ENCODE data around the gene AFF3.
"Not testable (repeated sequence)": the region's sequence is repeated elsewhere in the genome, so short reads cannot be mapped to it uniquely, and the experiment has no call there.

Gene AFF3

DNA sequence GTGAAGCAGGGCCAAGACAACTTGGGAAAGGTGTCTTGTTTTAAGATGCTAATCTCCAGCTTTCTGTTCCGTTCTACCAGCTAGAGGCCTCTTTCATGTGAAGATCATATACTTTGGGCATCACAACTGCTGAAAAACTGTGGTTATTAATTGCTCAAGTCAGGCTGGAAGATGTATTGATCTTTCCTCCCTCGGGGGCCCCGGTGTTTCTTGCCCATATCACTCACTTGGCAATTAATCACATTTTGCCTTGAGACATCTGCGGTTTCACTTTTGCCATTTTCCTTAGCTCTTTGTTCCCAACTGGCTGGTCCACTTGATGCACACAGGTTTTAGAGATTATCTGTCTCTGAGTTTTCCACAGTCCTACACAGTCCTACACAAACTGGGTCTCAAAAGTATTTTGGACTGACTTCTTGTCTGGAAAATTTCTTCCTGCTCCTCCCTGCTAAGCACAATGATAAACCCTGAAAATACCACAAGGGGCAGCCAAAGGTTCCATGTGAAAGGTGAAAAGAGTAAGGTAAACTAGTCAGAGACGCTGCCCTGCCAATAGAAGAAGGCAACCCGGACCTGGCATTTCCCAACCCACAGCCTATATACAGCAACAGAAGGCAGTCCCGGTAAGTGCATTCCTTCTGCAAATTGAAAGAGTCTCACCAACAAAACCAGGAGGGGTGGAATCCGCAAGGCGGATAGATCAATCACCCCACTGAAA lies 181.0 kb downstream of the AFF3 start:
- no peak for DNase-seq (ENCODE audit: low read depth in 2 of 2)

DNA sequence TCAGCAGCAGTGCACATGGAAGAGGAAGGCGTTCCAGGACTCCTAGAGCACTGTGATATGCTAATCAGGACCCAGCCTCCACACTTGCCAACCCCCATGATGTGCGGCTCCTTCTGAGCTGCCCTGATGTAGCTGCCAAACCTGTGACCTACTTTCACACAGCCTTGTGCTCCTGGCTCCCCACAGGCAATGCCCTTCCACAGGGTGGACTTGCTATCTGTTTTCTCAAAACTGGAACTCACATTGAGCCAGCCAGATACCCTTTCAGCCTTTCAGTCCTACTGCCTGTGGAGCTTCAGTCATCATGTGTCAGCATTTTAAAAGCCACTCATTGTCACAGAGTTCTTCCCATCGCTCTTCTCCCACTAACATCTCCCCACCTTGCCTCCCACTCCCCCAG lies 181.6 kb downstream of the AFF3 start:
- no peak for DNase-seq (ENCODE audit: low read depth in 2 of 2)

DNA sequence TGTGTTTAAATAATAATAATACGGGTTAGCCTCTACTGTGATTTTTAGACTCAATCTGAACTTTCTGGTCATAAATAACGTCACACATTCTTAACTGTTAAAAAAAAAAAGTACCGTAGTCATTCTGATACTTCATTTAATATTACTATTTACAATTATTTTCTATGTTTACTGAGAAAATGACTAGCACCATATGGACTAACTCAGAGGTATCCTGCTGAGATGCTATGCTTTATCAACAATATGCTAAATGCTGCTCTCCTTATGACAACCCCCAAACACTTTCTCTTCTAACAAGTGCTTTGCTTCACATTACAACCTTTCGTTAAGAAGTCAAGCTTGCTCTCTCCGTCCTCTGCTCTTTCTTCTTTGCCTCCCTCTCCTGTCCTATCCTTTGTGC lies 182.1 kb downstream of the AFF3 start:
- DNase-seq (ENCODE audit: low read depth in 2 of 2), result no peak

DNA sequence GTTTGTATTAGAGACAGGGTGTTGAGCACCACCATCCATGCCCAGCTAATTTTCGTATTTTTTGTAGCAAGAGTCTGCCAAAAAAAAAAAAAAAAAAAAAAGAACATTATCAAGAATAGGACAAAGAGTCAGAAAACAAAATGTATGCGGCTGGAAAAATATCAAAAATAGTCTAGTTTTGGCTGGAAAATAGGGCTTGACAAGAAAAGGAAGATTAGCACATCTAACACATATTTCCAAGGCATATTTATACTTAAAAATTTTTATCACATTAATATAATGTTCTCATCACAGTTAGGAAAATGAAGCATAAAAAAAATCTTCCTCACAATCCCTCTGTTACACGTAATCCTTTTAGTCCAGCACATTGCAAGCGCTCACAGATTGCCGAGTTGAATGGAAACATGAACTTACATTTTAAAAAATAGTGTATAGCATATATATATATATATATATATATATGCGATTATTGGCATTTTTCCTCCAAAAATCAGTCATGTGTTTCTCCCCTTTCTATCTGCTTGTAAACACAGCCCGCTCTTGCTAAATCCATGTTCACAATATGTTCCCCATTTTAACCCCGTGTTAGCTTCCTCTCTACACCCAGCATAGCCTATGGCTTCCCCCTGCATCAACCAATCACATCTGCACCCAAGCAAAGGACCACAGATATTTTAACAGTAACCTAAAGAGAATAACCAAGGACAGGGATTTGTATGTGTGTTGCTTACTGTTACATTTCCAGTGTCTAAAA lies 183.0 kb downstream of the AFF3 start:
- DNase-seq (ENCODE audit: low read depth in 2 of 2), result no peak

DNA sequence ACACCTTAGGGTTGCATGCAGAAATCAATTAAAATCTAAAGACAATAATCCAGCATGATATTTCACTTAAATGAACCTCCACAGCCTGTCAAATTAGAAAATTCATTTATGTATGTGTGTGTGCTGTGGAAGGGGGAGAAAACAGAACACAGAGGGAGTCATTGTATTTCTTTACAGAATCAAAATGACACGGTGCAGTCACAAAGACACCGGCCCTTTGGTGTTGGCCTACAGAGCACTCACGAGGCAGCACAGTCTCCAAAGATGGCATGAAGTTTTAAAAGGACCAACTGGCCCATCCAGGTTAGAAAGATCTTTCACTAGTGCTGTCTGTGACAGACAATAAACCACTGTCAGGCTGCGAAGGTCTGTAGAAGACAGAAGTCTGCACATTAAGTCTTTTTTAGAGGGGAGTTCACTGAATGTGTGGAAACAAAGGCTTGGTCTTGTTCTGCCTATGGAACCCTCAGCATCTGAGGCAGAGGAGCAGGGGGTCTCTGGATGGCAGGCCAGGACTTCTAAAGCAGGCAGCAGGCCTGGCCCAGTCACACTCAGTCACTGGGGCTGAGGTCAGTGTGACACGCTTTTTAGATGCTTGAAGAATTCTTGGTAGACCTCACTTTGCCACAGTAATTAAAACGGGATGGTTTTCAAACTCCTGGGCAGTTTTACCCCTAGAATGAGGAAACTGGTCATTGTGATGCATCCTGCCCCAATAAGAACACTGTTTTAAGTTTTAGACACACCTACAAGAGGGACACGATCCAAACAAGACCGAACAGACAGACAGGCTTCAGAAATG lies 184.9 kb downstream of the AFF3 start:
- DNase-seq (ENCODE audit: low read depth in 2 of 2), result no peak

DNA sequence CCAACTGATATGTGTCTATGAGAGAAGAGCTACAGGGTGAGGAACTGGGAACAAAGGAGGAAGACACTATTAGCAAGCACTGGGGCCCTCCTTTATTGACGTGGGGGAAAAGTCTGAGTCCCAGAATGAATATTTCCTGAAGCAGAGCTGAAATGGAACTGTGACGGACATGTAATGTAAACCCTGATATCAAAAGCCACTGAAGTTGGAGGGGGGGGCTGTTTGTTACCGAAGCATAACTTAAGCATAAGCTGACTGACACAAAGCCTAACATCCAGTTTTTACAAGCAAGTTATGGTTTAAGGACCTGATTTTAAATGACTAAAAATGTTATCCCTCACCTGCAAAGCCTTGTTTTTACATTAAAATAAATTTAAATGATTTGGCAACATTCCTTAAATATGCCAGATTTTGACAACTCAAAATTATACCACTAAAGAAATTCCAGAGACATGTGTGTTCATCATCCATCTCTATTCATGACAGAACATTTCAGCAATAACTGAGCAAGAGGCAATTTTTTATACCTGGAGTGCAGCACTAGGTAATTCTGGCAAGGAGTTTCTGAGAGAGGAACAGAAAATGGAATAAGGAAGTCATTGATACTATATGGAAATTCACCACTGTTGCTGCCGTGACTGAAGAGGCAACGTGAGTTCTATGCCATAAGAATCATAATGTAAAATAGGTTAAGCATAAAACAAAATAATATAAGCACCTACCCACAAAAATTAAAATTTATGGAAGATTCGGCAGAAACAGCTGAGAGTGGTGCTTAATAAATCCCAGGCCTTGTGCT lies 186.0 kb downstream of the AFF3 start:
- DNase-seq (ENCODE audit: low read depth in 2 of 2), result no peak

DNA sequence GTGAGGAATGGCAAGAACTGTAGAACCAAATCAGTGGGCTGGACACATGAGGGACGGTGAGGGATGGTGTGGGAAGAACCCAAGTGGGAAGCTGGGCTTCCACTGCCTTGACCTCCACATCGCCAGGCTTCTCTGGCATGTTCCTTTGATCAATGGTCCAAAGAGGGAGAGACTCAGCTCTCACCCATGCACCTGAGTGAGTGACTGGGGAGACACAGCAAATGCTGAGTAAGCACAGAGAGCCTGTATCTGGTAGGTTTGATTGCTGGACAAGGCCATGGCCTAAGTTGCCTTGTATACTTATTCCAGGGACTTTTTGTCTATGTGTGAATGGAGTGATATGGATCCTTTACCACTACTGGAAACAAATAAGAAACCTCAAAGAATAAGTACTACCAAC lies 188.6 kb downstream of the AFF3 start:
- DNase-seq (ENCODE audit: low read depth in 2 of 2), result no peak

DNA sequence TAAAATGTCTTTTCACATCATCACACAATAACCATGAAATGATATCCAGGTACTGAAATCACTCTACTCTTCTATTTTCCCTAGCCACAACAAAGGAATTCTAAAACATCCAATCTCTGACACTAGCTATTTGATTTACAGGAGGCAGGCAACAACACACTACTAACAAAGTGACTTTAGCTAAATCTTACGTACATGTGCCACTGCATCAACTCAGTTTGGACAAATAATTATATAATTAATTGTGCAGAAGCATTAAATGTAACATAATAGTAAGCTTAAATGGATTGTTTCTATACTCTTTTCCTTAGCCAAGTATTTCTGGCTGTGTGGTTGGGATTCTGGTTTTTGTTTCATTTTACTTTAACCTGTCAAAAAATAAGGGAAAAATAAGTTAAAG lies 192.4 kb downstream of the AFF3 start:
- no peak for DNase-seq (ENCODE audit: low read depth in 2 of 2)

DNA sequence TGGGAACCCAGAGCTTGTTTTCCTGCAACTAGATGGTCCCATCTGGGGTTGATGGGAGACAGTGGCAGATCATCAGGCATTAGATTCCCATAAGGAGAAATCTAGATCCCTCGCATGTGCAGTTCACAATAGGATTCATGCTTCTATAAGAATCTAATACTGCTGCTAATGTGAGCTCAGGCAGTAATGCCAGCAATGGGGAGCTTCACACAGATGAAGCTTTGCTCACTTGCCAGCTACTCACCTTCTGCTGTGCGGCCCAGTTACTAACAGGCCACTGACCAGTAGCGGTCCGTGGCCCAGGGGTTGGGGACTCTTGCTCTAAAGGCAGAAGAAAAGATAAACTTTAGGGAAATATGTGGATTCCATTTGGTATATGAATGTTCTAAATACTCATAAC lies 192.9 kb downstream of the AFF3 start:
- no peak for DNase-seq (ENCODE audit: low read depth in 2 of 2)

DNA sequence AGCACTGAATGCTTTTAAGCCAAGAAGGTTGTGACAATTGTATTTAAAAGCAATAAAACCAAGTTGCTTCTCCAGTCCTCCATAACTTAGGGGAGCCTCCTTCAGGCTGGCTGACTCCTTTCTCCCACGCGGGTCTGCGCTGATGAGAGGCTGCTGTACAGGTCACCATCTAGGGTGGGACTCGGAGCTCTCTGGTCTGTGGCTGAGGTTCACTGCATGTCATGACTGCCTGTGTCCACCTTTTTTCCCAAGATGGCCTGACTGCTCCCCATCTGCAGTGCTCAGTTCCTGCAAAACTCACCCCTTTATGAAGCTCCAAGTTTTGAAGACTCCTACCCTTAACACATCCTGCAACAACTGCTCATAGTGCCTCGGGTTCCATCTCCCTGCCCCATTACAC lies 194.4 kb downstream of the AFF3 start:
- DNase-seq (ENCODE audit: low read depth in 2 of 2), result no peak

DNA sequence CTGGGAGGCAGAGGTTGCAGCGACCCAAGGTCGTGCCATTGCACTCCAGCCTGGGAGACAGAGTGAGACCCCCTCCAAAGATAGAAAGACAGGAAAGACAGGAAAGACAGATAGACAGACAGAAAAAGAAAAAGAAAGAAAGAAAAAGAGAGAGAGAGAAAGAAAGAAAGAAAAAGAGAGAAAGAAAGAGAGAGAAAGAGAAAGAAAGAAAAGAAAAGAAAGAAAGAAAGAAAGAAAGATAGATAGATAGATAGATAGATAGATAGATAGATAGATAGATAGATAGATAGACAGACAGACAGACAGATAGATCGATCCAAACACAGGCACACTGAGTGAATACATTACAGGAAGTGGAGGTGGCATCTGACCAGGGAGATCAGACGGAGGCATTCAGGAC lies 195.0 kb downstream of the AFF3 start:
- DNase-seq (ENCODE audit: low read depth in 2 of 2), result not testable (repeated sequence)

DNA sequence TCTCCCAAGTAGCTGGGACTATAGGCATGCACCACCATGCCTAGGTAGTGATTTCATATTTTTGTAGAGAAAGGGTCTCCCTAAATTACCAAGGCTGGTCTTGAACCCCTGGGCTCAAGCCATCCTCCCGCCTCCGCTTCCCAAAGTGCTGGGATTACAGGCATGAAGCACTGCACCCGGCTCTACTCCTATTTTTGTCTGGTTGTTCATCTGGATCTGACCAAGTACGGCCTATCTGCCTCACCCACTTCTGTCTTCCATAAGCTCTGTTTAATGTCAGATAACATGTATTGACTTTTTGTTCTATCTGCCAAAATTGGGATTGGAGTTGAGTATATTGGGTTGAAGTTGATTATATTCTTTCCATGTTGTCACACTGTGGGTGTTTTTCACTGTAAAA lies 198.4 kb downstream of the AFF3 start:
- DNase-seq (ENCODE audit: low read depth in 2 of 2), result no peak

DNA sequence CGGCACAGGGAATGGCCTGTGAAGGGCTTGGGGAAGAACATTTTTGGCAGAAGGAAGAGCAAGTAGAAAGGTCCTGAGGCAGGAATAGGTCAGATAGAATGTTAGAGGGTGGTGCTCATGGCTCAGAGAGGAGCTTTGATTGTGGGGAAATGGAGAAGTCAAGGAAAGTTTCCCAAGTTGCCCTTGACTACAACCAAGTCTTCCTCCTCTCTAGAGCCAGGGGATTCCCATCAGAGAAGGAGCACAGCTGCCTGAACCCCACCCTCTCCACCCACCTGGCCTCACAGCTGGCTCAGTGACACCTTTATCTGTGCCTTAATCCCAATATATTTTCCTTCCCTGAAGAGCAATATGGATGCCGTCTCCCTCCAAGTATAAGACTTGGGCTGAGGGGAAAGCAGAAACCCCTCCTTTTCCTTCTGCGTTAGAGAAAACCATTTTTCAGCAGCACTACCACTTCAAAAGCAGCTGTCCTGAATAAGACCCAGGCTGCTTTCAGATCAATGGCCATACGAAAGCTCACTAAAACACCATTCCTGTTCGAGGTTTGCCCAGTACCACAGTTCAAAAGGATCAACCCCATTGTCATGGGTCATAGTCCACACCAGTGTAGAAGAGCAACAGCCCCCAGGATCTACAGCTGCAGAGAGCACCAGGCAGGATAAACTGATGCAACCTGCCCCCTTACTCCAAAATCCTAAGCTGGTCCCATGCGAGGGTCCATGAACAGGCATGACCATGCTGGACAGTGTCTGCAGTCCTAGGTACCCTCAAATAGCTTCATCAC lies 199.6 kb downstream of the AFF3 start:
- no peak for DNase-seq (ENCODE audit: low read depth in 2 of 2)

DNA sequence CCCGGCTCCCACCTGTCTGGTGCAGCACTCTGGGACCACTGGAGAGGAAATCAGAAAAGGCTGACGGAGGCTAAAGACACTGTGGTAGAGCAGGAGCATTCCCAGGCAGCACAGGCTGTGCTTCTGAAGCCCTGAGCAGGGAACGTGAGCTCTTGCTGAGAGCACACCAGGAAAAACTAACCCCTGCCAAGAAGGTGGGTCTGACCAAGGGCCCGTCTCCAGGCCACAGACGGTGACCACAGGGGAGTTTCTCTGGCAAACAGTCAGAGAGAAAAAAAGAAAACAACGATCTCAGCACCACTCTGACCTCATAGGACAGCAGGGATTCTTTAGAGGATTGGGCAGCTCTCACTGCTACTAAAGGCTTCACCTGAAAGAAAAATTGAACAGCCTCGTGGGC lies 201.4 kb downstream of the AFF3 start:
- no peak for DNase-seq (ENCODE audit: low read depth in 2 of 2)

DNA sequence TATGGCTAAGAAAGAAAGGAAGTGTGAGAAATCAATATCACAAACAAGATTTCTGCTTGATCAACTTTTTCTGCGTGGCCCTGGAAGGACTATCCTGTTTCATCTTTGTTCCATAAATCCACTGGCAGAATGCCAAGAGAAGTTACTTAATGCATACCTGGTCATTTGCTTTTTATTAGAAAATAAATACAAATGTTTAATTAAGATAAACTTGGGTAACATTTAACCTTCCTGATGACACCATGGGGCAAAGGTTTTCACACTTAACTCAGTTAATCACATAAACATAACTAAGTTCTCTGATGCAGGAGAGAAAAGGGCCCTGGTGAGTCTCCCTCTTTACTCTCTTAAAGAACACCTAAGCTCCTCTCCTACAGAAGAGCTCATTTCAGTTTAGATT lies 203.3 kb downstream of the AFF3 start:
- DNase-seq (ENCODE audit: low read depth in 2 of 2), result no peak

DNA sequence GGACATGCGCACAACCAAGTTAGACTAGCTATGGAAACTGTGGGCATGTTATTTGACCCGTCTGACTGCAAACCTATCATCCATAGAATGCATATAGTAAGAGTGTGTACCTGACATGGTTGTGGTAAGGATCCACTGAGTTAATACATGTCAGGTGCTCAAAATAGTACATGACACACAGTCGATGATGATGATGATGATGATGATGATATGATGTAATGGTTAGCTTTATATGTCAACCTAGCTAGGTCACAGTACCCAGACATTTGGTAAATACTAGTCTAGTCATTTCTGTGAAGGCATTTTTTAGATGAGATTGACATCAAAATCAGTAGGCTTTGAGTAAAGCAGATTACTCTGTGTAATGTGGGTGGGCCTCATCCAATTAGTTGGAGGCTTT lies 204.1 kb downstream of the AFF3 start:
- no peak for DNase-seq (ENCODE audit: low read depth in 2 of 2)

DNA sequence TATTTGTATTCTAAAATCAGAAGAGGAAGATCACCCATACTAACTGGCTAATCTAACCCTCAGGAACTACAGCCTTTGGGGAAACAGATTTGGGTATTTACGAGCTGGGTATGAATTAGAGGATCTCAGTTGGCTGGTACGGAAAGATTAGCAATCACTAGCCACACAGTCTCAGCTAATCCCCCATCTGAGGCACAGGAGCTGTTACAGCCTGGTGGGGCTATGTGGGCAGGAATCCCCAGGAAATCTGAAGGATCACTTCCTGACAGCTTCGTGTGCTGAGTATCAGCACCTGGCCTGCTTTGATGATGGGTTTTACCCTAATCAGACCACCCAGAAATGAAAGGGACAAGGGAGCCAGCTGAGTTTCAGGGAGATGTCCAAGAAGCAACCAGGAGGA lies 206.3 kb downstream of the AFF3 start:
- DNase-seq (ENCODE audit: low read depth in 2 of 2), result no peak

DNA sequence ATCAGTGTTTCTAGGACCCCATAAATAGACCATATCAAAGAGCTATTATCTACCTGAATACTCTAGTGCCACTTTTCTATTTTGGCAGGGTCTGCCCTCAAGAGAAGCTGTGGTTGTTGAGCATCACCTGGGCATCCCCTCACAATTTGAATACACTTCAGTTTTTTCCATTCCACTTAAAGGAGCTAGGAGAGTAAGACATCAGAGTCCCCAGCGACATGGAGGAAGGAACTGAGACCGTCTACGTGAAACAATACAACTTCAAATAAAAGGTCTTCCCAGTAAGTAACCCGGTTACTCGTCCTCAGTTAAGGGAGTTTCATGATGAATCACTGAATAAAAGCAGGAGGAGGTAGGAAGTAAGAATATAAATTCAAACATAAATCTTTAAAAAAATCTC lies 206.7 kb downstream of the AFF3 start:
- DNase-seq (ENCODE audit: low read depth in 2 of 2), result no peak

DNA sequence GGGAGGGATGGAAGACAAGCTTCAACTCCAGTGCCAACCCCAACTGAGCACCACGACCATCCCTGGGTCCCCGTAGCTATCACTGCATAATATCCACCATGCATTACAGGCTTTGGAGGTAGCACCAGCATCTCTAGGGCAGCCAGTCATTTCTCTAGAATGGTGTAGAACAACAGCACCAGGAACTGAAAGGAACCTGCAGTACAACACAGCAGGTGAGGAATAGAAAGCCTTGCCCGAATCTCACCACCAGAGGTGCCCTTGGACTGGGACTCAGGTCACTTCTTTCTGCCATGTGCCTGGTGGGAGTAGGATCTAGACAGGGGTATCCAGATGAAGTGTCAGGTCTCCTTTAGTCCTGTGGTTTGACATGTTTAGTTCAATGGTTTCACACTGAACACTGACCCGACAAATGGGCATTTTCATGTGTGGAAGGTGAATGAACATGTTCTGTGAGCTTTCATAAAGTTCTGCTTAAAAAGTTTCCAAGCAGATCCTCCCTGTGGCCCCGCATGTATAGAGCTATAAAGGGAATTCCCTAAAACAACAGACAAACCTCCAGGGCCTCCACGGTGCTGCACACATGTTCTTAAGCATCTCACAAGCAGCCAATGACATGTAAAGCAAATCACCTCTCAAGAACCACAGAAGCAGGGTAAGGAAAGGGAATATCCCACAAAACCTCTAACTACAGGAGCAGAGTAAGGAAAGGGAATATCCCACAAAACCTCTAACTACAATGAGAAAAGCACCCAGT lies 208.3 kb downstream of the AFF3 start:
- no peak for DNase-seq (ENCODE audit: low read depth in 2 of 2)

DNA sequence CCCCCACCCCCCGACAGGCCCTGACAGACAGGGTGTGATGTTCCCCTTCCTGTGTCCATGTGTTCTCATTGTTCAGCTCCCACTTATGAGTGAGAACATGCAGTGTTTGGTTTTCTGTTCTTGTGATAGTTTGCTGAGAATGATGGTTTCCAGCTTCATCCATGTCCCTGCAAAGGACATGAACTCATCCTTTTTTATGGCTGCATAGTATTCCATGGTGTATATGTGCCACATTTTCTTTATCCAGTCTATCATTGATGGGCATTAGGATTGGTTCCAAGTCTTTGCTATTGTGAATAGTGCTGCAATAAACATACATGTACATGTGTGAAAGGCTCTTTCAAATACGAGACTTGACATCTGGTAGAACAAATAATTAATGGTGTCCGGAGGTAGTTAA lies 208.9 kb downstream of the AFF3 start:
- DNase-seq (ENCODE audit: low read depth in 2 of 2), result not testable (repeated sequence)

Data from stimulated activated CD4-positive, alpha-beta T cell treated with anti-CD3 and anti-CD28 coated beads, Interleukin-1b, Interleukin-23, amount 100 ng/mL, for 4 hours (primary cell).